Stimulated activated memory B cell treated with anti-CD40 and anti-IgM and Interleukin-4, amounts not matched to agents 10 μg/mL and 1 μg/mL and 100 μg/mL, for 72 hours (primary cell): ENCODE data around the gene QTRT2.

Experiments
- ATAC-seq: fragments of 150-1000 bp; cut with Tn5 transposase; 2 replicates; pipeline ENCODE4 v1.10.0; 2021
- H3K27ac Mint-ChIP-seq: one replicate; pipeline ENCODE4 v1.8.0; 2022; ENCODE audit warnings: mild to moderate bottlenecking, mixed read lengths
- H3K27me3 Mint-ChIP-seq: one replicate; pipeline ENCODE4 v1.8.0; 2022; ENCODE audit warnings: mixed read lengths
- H3K36me3 Mint-ChIP-seq: one replicate; pipeline ENCODE4 v1.8.0; 2022; ENCODE audit warnings: mixed read lengths
- H3K4me1 Mint-ChIP-seq: one replicate; pipeline ENCODE4 v1.8.0; 2022; ENCODE audit warnings: mixed read lengths
- H3K4me3 Mint-ChIP-seq: one replicate; pipeline ENCODE4 v1.8.0; 2022; ENCODE audit warnings: mild to moderate bottlenecking, moderate library complexity, mixed read lengths
- H3K9me3 Mint-ChIP-seq: one replicate; pipeline ENCODE4 v1.8.0; 2022; ENCODE audit warnings: mixed read lengths

The QTRT2 gene

GRCh38 chr3:114056130-114057010, at the start of gene QTRT2, which contains the start of gene CCDC191:
QTRT2 (plus strand) TSS chr3:114056737; CDS start chr3:114065258, 8,521 bp downstream.
CCDC191 (minus strand) TSS chr3:114056526; CDS start chr3:114056466, 60 bp downstream.
- peaks cover 52% of the 10 kb centered on the region for H3K4me1 Mint-ChIP-seq

GRCh38 chr3:114011059-114011797, 45.3 kb upstream of the QTRT2 start:
- H3K4me3 Mint-ChIP-seq = peak overlapping the region; percentile 26
- H3K4me1 Mint-ChIP-seq = peaks cover 20% of the 10 kb centered on the region
- no peaks in the 10 kb centered on the region for H3K9me3 Mint-ChIP-seq
- H3K27me3 Mint-ChIP-seq = no peaks in the 10 kb centered on the region
- ATAC-seq = peak; percentile 79
- H3K27ac Mint-ChIP-seq = peak overlapping the region; percentile 84
- peaks cover 16% of the 10 kb centered on the region for H3K36me3 Mint-ChIP-seq

More at GRCh38 chr3:114056130-114057010, at the start of gene QTRT2, which contains the start of gene CCDC191:
- peak; percentile 99 for ATAC-seq
- Mint-ChIP-seq H3K4me3 (peak within 1 kb of the TSS; percentile 93), H3K9me3 (no peaks in the 10 kb centered on the region), H3K27ac (peak within 1 kb of the TSS; percentile 93), H3K27me3 (no peaks in the 10 kb centered on the region), H3K36me3 (peaks cover 23% of the 10 kb centered on the region)

- H3K27me3 Mint-ChIP-seq = no peaks in the 10 kb centered on the region
- peaks cover 20% of the 10 kb centered on the region for H3K4me1 Mint-ChIP-seq
- no peaks in the 10 kb centered on the region for H3K9me3 Mint-ChIP-seq
- no peak overlapping the region for H3K4me3 Mint-ChIP-seq
- no peak for ATAC-seq
- H3K27ac Mint-ChIP-seq = no peak overlapping the region
- peaks cover 16% of the 10 kb centered on the region for H3K36me3 Mint-ChIP-seq
These were observed 42.3 kb upstream of the QTRT2 start for GRCh38 chr3:114014211-114014610.

GRCh38 chr3:114019486-114019885, 37.1 kb upstream of the QTRT2 start:
- Mint-ChIP-seq H3K27me3 (no peaks in the 10 kb centered on the region), H3K4me1 (peaks cover 6% of the 10 kb centered on the region), H3K36me3 (peaks cover 11% of the 10 kb centered on the region), H3K4me3 (no peak overlapping the region), H3K9me3 (no peaks in the 10 kb centered on the region), H3K27ac (no peak overlapping the region)
- no peak for ATAC-seq

DNA sequence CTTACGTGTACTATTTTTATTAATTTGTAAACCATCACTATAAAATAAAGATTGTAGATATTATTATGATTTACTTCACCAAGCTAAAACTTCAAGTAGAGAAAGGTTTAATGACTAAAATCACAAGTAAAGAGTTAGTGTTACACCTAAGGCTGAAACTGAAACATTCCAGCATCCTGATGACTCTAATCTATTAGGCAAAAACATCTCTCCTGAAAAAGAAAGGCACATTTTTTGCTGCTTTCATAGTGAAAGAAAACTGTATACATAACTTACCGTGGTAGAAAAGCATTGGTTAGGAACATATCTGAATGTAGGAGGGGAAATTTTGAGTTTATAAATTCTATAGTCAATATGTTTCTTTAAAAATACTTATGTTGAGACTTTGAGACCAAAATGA, 35.6 kb upstream of the QTRT2 start:
- Mint-ChIP-seq H3K36me3 (peaks cover under 1% of the 10 kb centered on the region), H3K9me3 (no peaks in the 10 kb centered on the region), H3K4me1 (peaks cover 6% of the 10 kb centered on the region), H3K27me3 (no peaks in the 10 kb centered on the region), H3K27ac (no peak overlapping the region), H3K4me3 (no peak overlapping the region)
- ATAC-seq = no peak

DNA sequence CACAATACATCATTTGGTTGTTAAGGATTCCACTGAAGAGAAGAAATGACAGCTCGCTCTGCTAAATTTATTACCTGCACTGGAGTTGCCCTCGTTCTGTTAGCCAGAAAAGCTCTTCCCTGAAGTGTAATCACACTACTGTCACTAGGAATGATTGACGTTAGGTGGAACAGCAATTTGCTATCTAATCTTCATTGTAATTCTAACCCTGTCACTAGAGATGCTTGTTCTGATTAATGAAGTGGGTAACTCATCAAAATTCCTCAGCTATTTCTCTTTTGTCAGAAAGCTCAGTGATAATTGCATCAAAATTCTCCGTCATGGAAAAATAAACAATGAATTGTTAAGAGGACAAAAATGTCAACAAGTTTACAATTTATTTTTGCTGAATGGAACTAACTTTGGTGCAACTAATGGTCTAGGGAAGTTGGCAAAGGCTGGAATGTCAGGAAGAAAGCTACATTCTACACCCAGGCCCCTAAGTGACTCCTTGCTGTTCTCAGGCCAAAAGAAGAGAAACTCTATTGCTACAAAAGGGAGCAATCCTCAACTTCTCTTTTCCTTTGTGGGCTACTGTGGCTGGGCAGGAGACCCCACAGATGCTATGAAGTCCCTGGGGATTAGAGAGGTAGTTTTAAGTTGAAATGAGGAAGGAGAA, 34.3 kb upstream of the QTRT2 start:
- Mint-ChIP-seq H3K27me3 (no peaks in the 10 kb centered on the region), H3K36me3 (peaks cover 6% of the 10 kb centered on the region), H3K27ac (no peak overlapping the region), H3K9me3 (no peaks in the 10 kb centered on the region), H3K4me3 (no peak overlapping the region), H3K4me1 (peaks cover 6% of the 10 kb centered on the region)
- no peak for ATAC-seq

DNA sequence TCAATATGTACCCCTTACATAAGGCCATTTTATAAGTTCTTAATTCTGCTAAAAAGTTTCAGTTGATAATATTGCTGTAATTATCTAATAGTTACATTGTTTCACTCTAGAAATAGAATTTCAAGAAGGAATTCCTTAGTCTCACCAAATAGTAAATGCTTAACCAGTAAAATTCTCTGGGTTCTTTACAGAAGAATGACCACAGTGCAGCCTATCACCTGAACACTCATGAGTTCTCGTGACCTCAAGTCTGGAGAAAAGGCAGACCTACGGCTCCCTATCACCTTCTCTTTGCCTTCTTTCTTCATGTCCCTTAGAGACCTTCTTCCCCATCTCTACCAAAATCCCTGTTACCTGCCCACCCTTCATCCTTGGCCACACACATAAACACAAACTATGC, 31.1 kb upstream of the QTRT2 start:
- Mint-ChIP-seq H3K27ac (no peak overlapping the region), H3K9me3 (no peaks in the 10 kb centered on the region), H3K27me3 (no peaks in the 10 kb centered on the region), H3K4me1 (peaks cover 6% of the 10 kb centered on the region), H3K36me3 (peaks cover 13% of the 10 kb centered on the region), H3K4me3 (no peak overlapping the region)
- no peak for ATAC-seq

DNA sequence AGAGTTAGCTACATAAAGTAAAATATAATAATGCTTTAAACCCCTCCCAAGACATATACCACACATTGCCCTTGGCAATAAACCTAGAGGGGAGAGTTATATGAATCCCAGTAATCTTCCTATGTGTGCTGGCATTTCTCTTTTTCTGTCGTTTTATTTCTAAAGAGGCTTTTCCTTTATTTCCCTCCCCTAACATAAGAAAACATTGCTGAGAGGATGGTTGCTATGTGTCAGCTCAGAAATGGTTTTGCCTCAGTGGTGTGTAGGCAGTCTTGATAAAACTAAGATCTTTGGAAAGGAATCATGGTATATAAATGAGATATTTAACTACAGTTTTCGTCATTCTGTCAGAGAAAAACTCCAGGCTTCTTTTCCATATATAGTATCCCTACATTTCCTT, 30.2 kb upstream of the QTRT2 start:
- Mint-ChIP-seq H3K36me3 (peaks cover 19% of the 10 kb centered on the region), H3K27me3 (no peaks in the 10 kb centered on the region), H3K9me3 (no peaks in the 10 kb centered on the region), H3K4me1 (peaks cover 6% of the 10 kb centered on the region), H3K4me3 (no peak overlapping the region), H3K27ac (no peak overlapping the region)
- no peak for ATAC-seq

GRCh38 chr3:114033721-114034120, 22.8 kb upstream of the QTRT2 start:
- no peaks in the 10 kb centered on the region for H3K27me3 Mint-ChIP-seq
- H3K4me1 Mint-ChIP-seq = no peaks in the 10 kb centered on the region
- H3K27ac Mint-ChIP-seq = no peak overlapping the region
- peaks cover 44% of the 10 kb centered on the region for H3K36me3 Mint-ChIP-seq
- H3K9me3 Mint-ChIP-seq = no peaks in the 10 kb centered on the region
- H3K4me3 Mint-ChIP-seq = no peak overlapping the region
- no peak for ATAC-seq

DNA sequence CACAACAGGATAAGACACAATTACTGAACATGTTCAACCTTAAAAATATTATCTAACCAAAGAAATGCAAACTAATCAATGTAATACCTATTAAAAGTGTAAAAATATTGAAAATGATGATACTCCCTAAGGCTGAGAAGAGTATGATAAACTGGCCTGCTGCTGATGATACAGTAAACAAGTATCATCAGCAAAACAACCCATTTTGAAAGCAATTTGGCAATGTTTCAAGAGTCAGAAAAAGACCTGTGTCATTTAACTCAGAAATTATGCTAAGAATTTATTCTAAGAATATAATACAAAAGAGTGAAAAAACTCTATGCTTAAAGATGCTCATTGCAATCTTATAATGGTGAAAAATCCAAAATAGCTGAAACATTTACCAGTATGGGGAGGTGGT, 22.3 kb upstream of the QTRT2 start:
- no peak for ATAC-seq
- Mint-ChIP-seq H3K27me3 (no peaks in the 10 kb centered on the region), H3K4me1 (no peaks in the 10 kb centered on the region), H3K36me3 (peaks cover 47% of the 10 kb centered on the region), H3K4me3 (no peak overlapping the region), H3K9me3 (no peaks in the 10 kb centered on the region), H3K27ac (no peak overlapping the region)

DNA sequence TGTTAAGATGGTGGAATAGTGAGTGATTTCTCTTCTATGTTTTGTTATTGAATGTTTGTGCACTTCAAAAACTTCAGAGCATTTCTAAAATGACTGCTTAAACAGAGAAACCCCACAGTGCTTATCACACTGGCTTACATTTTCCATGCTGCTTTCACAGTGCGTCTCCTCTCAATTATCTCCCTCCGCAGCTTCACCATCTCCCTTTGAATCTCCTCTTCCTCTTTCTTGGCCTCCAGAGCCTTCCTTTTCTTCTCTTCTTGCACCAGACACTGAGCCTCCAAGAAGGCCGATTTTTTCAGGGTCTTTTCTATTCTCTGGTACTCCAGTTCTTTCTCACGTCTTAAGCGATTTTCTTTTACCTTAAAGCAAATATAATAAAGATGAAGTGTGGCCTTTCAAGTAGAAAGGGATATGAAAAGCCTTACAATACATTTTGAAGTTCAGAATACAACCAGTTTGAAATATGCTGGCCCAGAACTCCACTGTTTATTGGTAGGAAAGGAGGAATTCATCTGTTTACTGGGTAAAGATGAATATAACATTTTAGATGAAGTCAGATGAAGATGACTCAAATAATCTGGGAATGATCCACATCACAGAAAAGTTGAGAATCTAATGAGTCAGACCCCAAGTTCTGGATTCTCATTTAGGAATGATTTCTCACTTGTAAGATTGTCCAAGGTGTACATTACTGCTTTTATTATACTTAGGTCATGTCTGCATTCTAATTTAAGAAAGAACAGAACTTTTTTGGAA, 21.6 kb upstream of the QTRT2 start:
- Mint-ChIP-seq H3K4me3 (no peak overlapping the region), H3K27me3 (no peaks in the 10 kb centered on the region), H3K36me3 (peaks cover 45% of the 10 kb centered on the region), H3K27ac (no peak overlapping the region), H3K4me1 (no peaks in the 10 kb centered on the region), H3K9me3 (no peaks in the 10 kb centered on the region)
- ATAC-seq = no peak

- no peaks in the 10 kb centered on the region for H3K27me3 Mint-ChIP-seq
These were observed 20.6 kb upstream of the QTRT2 start for GRCh38 chr3:114035896-114036295.

DNA sequence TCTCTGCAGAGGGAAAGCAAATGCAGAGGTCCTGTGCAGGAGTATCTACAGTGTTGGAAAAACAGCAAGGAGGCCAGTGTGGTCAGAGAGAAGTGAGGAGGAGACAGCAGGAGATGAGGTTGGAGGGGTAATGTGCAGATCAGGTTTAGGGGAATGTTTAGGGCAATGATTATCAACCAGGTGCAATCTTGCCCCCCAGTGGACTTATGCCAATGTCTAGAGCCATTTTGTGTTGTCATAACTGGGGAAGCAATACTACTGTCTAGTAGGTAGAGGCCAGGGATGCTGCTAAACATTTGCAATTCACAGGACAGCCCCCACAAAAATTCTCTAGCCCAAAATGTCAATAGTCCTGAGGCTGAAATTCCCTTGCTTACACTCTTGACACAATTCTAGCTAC, 13.3 kb upstream of the QTRT2 start:
- Mint-ChIP-seq H3K9me3 (no peaks in the 10 kb centered on the region), H3K27me3 (no peaks in the 10 kb centered on the region), H3K4me3 (no peak overlapping the region), H3K4me1 (peaks cover 8% of the 10 kb centered on the region), H3K27ac (peak overlapping the region; percentile 6), H3K36me3 (peaks cover 12% of the 10 kb centered on the region)
- ATAC-seq = peak; percentile 56

More at GRCh38 chr3:114035896-114036295, 20.6 kb upstream of the QTRT2 start:
- H3K4me1 Mint-ChIP-seq = no peaks in the 10 kb centered on the region
- no peaks in the 10 kb centered on the region for H3K9me3 Mint-ChIP-seq
- peaks cover 39% of the 10 kb centered on the region for H3K36me3 Mint-ChIP-seq
- no peak overlapping the region for H3K27ac Mint-ChIP-seq
- no peak overlapping the region for H3K4me3 Mint-ChIP-seq
- ATAC-seq = no peak

GRCh38 chr3:114052216-114052615, 4.3 kb upstream of the QTRT2 start:
- Mint-ChIP-seq H3K9me3 (no peaks in the 10 kb centered on the region), H3K27me3 (no peaks in the 10 kb centered on the region), H3K4me1 (peaks cover 10% of the 10 kb centered on the region), H3K27ac (no peak overlapping the region), H3K36me3 (peaks cover 6% of the 10 kb centered on the region), H3K4me3 (no peak overlapping the region)
- ATAC-seq = no peak

DNA sequence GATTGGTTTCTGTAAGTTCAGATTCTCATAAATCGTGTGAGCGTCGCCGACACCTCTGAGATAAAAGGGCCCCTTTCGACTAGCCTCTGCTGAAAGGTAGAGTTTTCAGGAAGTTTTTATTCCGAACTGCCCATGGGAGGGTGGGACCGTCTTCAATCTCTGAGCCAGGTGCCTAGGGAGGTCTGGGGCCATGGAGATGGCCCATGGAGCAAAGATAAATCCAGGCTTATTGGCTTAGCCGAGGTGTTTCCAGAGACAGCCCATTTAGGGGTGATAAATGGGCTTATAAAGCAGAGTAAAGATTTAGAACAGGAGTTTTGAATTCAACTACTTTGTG, 442 bp downstream of the QTRT2 start:
- H3K27me3 Mint-ChIP-seq = no peaks in the 10 kb centered on the region
- peak overlapping the region; percentile 93 for H3K27ac Mint-ChIP-seq
- H3K4me1 Mint-ChIP-seq = peaks cover 58% of the 10 kb centered on the region
- peak overlapping the region; percentile 93 for H3K4me3 Mint-ChIP-seq
- no peaks in the 10 kb centered on the region for H3K9me3 Mint-ChIP-seq
- peak; percentile 1 for ATAC-seq
- H3K36me3 Mint-ChIP-seq = peaks cover 26% of the 10 kb centered on the region
